Vein endothelial cell (primary cell): ENCODE results near the gene TTLL3. TPM values are rescaled to one million over a fixed set of nuclear protein-coding genes. Genes with fewer than 3 reads are reported as not detected.

Experiments used
- total RNA-seq: library from RNA; depleted of rRNA; stranded (reverse); fragments of >200 nt; gene quantifications from 2 replicates; pipeline ENCODE4 v1.2.3, GENCODE V29; 2012

Gene TTLL3
- 21.8 and 26.1 TPM in 2 replicates for total RNA-seq

GRCh38 chr3:9809615-9810432 is at the start of gene TTLL3:
Gene TTLL3, plus strand, starts transcription at chr3:9810262. Its CDS starts 400 bp downstream, at chr3:9810662.

GRCh38 chr3:9769426-9770275 is 40.4 kb upstream of the TTLL3 start, which contains the start of gene CAMK1:
Gene CAMK1, minus strand, starts transcription at chr3:9769947. Its CDS starts 2,198 bp downstream, at chr3:9767749.

GRCh38 chr3:9792405-9793160 is 17.5 kb upstream of the TTLL3 start, which contains the start of the genes ARPC4 and TADA3:
Gene ARPC4, plus strand, starts transcription at chr3:9793082. Its CDS starts 40 bp downstream, at chr3:9793122.
Gene TADA3, minus strand, starts transcription at chr3:9792473. Its CDS starts 1,007 bp downstream, at chr3:9791466.

GRCh38 chr3:9843715-9844438 is 33.8 kb downstream of the TTLL3 start, which contains the start of gene RPUSD3:
Gene RPUSD3, minus strand, starts transcription at chr3:9844008. Its CDS starts 18 bp downstream, at chr3:9843990.

GRCh38 chr3:9879830-9880549 is 69.9 kb downstream of the TTLL3 start, which contains the start of gene CIDEC:
Gene CIDEC, minus strand, starts transcription at chr3:9880253. Its CDS starts 1,767 bp downstream, at chr3:9878486.

Other genes starting within 250 kb of the TTLL3 start
- gene MTMR14, start 160.8 kb upstream of the TTLL3 start, total RNA-seq, result 59.8 and 61.4 TPM in 2 replicates
- gene CPNE9, start 106.4 kb upstream of the TTLL3 start, total RNA-seq, result not detected in 2 replicates
- gene BRPF1, start 78.5 kb upstream of the TTLL3 start, total RNA-seq, result 30.9 and 34.3 TPM in 2 replicates
- 22.9 and 27.8 TPM in 2 replicates for gene OGG1, start 60.3 kb upstream of the TTLL3 start, total RNA-seq
- gene CAMK1, start 40.3 kb upstream of the TTLL3 start, total RNA-seq, result 23.2 and 25.2 TPM in 2 replicates
- 50.6 and 56.7 TPM in 2 replicates for gene TADA3, start 17.8 kb upstream of the TTLL3 start, total RNA-seq
- 355 and 367 TPM in 2 replicates for gene ARPC4, start 17.2 kb upstream of the TTLL3 start, total RNA-seq
- 24.4 and 30.1 TPM in 2 replicates for gene RPUSD3, start 33.7 kb downstream of the TTLL3 start, total RNA-seq
- gene CIDEC, start 70.0 kb downstream of the TTLL3 start, total RNA-seq, result not detected in 2 replicates
- gene JAGN1, start 80.3 kb downstream of the TTLL3 start, total RNA-seq, result 25.2 and 26.9 TPM in 2 replicates
- gene IL17RE, start 92.6 kb downstream of the TTLL3 start, total RNA-seq, result 0.33 and 0.57 TPM in 2 replicates
- 15.9 and 28.4 TPM in 2 replicates for gene IL17RC, start 106.8 kb downstream of the TTLL3 start, total RNA-seq
- 19.1 and 25.2 TPM in 2 replicates for gene CRELD1, start 123.6 kb downstream of the TTLL3 start, total RNA-seq
- 2.0 TPM in 2 replicates for gene PRRT3, start 142.1 kb downstream of the TTLL3 start, total RNA-seq
- 47.7 and 69.8 TPM in 2 replicates for gene EMC3, start 176.6 kb downstream of the TTLL3 start, total RNA-seq
- 14.4 and 29.4 TPM in 2 replicates for gene FANCD2, start 216.2 kb downstream of the TTLL3 start, total RNA-seq